HAP-1 (cell line): ENCODE measurements around the gene TANC1.
"Not testable (repeated sequence)": the region's sequence is repeated elsewhere in the genome, so short reads cannot be mapped to it uniquely, and the experiment has no call there.

Experiments used
- DNase-seq, 2 experiments: peaks; one replicate each; pipeline ENCODE4 v3.0.0-alpha.2; 2016 to 2020; ENCODE audit warnings: low spot score in 2 of 2
- H3K27me3 ChIP-seq: fragments of 250-450 bp; sonication (Bioruptor Pico); 2 replicates; pipeline ENCODE4 v1.5.1; 2020; ENCODE audit warnings: low read depth, mild to moderate bottlenecking, moderate library complexity
- H3K36me3 ChIP-seq: fragments of 250-450 bp; sonication (Bioruptor Pico); replicated peaks from 2 replicates; pipeline ENCODE4 v1.5.1; 2020; ENCODE audit warnings: mild to moderate bottlenecking
- H3K4me1 ChIP-seq: fragments of 250-450 bp; sonication (Bioruptor Pico); 2 replicates; pipeline ENCODE4 v1.5.1; 2020; ENCODE audit warnings: mild to moderate bottlenecking
- H3K4me3 ChIP-seq: fragments of 250-450 bp; sonication (Bioruptor Pico); 2 replicates; pipeline ENCODE4 v1.5.1; 2020; ENCODE audit warnings: mild to moderate bottlenecking, moderate library complexity
- H3K9me3 ChIP-seq: fragments of 250-450 bp; sonication (Bioruptor Pico); 2 replicates; pipeline ENCODE4 v1.5.1; 2020; ENCODE audit warnings: mild to moderate bottlenecking, moderate library complexity
- in situ Hi-C: fragments of 300-500 bp; cut with MboI; formaldehyde crosslinking; loops from 3 replicates; pipeline ENCODE4 v1.14.3; 2020; ENCODE audit warnings: low sequenced_read_pairs, inconsistent platforms, mixed read lengths

Gene TANC1

DNA sequence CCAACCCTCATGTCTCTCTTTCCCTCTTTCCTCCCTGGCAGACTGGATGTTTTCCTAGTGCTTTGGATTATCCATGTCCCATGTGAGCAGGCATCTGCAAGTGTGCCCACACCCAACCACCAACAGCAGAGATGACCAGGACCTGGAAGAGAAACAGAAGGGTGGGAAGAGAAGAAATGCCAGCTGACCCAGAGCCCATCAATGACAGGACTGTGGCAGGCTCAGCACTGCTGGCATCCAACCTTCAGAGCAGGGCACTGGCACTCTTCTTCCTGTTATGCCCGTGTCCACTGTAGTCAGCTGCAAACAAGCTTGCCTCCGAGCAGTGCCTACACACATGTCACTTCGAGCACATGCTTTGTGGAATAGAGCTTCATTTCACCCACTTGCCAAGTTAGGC is 121.1 kb downstream of the TANC1 start:
- peaks cover 32% of the 10 kb centered on the region for H3K4me1 ChIP-seq
- in situ Hi-C loops = no loop called here
- no peak for DNase-seq

DNA sequence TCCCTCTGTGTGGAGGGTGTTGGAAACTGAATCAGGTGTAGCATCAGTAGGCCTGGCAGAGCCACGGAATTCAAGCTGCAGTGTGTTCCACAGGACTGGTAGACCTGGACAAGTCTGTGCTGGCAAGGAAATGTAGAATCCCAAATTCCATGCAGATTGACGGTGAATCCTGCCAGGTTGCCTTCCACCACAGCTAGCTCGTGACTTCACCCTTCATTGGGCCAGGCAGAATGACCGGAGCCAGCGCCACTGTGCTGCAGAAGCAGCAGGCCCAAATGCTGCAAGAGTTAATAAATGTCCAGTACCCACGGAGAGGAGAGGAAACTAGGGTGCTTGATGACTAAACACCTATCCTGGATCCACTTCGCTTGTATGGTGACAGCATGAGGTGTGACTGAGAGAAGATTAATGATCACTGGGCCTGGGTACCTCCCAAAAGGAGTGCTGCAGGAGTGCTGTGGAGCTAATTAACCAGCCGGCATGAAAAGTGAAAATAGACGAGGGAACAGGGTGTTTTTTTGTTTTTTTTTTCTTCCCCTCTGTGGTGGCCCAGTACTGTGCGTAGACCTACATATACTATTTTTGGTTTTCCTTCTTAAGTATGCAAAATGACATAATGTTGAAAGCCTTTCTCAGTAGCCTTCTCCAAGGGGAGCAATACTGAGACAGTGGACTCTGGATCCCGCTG is 122.2 kb downstream of the TANC1 start:
- in situ Hi-C loops = no loop called here
- Histone ChIP-seq H3K36me3 (no peaks in the 10 kb centered on the region), H3K9me3 (no peaks in the 10 kb centered on the region), H3K4me3 (no peak overlapping the region), H3K27me3 (no peaks in the 10 kb centered on the region), H3K4me1 (peaks cover 21% of the 10 kb centered on the region)
- no peak for DNase-seq

More for the DNA sequence above, 121.1 kb downstream of the TANC1 start:
- no peaks in the 10 kb centered on the region for H3K36me3 ChIP-seq
- no peaks in the 10 kb centered on the region for H3K27me3 ChIP-seq
- H3K9me3 ChIP-seq = no peaks in the 10 kb centered on the region
- H3K4me3 ChIP-seq = no peak overlapping the region

DNA sequence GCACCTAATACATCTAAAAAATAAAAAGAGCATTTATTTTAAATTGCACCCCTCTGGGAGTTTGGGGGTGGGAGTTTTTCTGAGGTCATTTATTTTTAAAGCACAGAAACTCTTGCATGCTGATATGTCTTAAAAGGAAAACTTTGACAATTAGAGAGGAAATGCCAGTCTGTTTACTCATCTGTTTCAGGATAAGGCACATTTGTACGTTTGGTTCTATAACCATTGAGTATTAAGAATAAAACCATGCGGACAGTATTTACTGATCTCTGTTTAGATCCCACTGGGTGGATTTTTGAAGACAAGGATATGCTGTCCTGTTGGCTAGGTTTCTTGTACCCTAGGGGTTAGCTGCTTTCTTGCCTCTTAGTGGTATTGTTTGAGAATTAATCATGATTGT is 122.9 kb downstream of the TANC1 start:
- DNase-seq = no peak
- Histone ChIP-seq H3K27me3 (no peaks in the 10 kb centered on the region), H3K9me3 (0 out of 2 replicates have a peak, but pooled peaks cover under 1% of the 10 kb centered on the region), H3K4me1 (peaks cover 21% of the 10 kb centered on the region), H3K36me3 (no peaks in the 10 kb centered on the region), H3K4me3 (no peak overlapping the region)
- in situ Hi-C loops = no loop called here

GRCh38 chr2:159091976-159092375 is 123.5 kb downstream of the TANC1 start:
- no peak for DNase-seq
- H3K9me3 ChIP-seq = 0 out of 2 replicates have a peak, but pooled peaks cover 3% of the 10 kb centered on the region
- peaks cover 21% of the 10 kb centered on the region for H3K4me1 ChIP-seq
- in situ Hi-C loops = no loop called here
- H3K27me3 ChIP-seq = no peaks in the 10 kb centered on the region
- no peak overlapping the region for H3K4me3 ChIP-seq
- no peaks in the 10 kb centered on the region for H3K36me3 ChIP-seq

DNA sequence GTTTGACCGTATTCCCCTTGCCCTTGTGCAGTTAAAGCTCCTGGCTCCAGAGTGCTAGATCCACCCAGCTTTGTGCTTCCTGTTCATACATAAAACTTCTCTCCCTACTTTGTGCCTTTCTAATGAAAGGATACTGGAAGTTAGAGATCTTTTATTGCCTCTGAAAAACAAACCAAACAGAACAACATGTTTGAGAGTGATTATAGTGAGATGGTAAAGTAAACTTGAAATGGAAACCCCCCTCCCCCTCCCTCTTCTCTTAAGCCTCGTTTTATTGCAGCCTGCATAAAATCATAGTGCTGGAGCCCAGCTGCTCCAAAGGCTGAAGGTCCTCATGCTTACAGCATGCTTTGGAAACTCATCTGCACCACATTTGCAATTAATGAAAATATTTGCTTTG is 125.1 kb downstream of the TANC1 start:
- Histone ChIP-seq H3K4me1 (peaks cover 21% of the 10 kb centered on the region), H3K4me3 (no peak overlapping the region), H3K9me3 (0 out of 2 replicates have a peak, but pooled peaks cover 3% of the 10 kb centered on the region), H3K27me3 (no peaks in the 10 kb centered on the region), H3K36me3 (no peaks in the 10 kb centered on the region)
- peak; percentile 47 to 50 for DNase-seq
- in situ Hi-C loops = no loop called here

DNA sequence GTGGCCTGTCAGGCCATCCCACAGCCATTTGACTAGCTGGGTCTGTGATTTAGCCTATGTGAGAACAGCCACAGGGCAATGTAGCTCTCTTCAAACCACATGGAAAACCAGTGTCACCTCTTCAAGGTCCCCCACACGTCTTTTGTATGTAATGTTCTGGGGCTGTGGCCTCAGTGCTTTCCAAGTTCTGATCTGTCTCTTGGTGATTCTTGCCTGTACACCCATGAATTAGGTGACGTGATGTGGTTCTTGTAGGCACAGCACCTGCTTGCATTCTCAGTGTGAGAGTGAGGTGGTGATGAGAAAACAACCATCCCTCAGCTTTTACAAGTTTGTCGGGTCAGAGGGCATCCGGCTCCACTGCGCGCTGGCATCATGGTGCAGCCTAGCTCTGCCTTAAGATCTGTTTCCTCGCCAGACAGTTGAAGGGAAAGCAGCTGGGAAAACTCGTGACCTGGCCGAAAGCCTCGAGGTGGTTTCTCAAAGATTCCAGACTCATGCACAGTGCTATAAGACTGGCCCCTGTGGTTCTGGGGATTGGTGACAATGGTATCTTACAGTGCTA is 125.8 kb downstream of the TANC1 start:
- DNase-seq = no peak
- in situ Hi-C loops = no loop called here
- Histone ChIP-seq H3K27me3 (no peaks in the 10 kb centered on the region), H3K4me3 (no peak overlapping the region), H3K9me3 (0 out of 2 replicates have a peak, but pooled peaks cover 3% of the 10 kb centered on the region), H3K36me3 (no peaks in the 10 kb centered on the region), H3K4me1 (peaks cover 15% of the 10 kb centered on the region)

DNA sequence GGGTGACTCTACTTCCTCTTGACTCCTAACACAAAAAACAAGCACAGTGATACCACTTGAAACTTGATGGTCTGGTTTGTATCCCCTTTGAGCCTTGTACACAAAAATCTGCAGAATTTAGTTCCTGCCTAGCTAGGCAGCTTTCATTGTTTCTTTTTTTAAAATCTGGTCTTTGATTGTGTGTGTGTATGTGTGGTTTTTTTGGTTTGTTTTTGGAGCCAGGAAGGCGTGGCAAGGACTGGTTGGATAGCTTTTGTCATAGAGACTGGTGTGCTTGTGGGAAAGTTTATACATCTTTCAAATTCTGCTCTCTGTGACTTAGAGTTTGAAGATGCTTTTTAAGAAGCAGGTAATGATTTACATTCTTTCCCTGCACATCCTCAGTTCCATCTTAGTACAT is 127.4 kb downstream of the TANC1 start:
- in situ Hi-C loops = no loop called here
- H3K9me3 ChIP-seq = 0 out of 2 replicates have a peak, but pooled peaks cover 3% of the 10 kb centered on the region
- peaks cover 12% of the 10 kb centered on the region for H3K4me1 ChIP-seq
- H3K27me3 ChIP-seq = no peaks in the 10 kb centered on the region
- H3K4me3 ChIP-seq = no peak overlapping the region
- DNase-seq = no peak
- no peaks in the 10 kb centered on the region for H3K36me3 ChIP-seq

DNA sequence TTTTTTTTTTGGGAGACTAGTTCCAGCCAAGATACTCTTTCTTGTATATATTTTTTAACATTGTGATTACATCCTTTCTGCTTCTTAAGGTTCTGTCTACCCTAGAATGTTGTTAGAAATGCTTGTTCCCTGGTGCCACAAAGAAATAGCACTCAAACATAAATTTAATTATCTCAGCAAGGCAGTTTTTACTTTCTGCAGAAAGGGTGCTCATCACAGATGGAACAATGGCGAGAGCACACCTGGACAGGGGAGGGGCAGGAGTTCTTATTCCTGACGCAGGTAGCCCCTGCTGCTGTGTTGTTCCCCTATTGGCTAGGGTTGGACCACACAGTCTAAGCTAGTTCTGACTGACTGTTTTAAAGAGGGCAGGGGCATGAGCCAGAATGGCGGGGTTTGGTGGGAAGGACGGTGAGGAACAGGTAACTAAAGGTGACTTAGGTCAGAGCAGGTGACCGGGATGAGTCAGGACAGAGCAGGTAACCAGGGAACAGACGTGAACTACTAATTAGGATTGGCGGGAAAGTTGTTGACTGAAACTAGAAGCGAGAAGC is 127.9 kb downstream of the TANC1 start:
- DNase-seq, H3K4me3 ChIP-seq, H3K27me3 ChIP-seq, H3K9me3 ChIP-seq, H3K36me3 ChIP-seq, in situ Hi-C loops: not testable (repeated sequence)
- H3K4me1 ChIP-seq = peaks cover 12% of the 10 kb centered on the region

DNA sequence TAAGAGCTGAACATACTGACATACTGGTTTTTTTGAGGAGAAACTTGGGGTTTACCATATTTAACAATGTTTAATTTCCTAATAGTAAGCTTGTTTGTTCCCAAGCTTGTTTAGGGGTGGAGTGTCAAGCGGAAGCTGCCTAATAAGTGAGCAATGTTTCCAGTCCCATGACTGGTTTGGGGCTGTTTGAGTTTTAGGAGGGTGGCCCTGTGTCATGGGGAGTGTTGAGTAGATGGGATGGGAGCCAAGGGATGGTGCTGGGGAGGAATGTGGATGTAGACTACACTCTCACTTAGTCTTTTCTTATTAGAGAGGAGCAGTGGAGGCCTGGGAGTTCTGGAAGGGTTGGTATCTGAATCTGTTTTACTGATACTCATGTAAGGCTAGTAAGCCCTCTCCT is 128.5 kb downstream of the TANC1 start:
- no peak overlapping the region for H3K4me3 ChIP-seq
- DNase-seq = no peak
- H3K9me3 ChIP-seq = 0 out of 2 replicates have a peak, but pooled peaks cover 3% of the 10 kb centered on the region
- no peaks in the 10 kb centered on the region for H3K36me3 ChIP-seq
- H3K4me1 ChIP-seq = peaks cover 12% of the 10 kb centered on the region
- in situ Hi-C loops = no loop called here
- H3K27me3 ChIP-seq = no peaks in the 10 kb centered on the region

GRCh38 chr2:159098361-159098760 is 129.9 kb downstream of the TANC1 start:
- Histone ChIP-seq H3K4me3 (no peak overlapping the region), H3K4me1 (peaks cover 8% of the 10 kb centered on the region), H3K36me3 (no peaks in the 10 kb centered on the region), H3K9me3 (0 out of 2 replicates have a peak, but pooled peaks cover 3% of the 10 kb centered on the region), H3K27me3 (no peaks in the 10 kb centered on the region)
- in situ Hi-C loops = no loop called here
- no peak for DNase-seq

- no peak for DNase-seq
- H3K4me3 ChIP-seq = no peak overlapping the region
- H3K36me3 ChIP-seq = no peaks in the 10 kb centered on the region
- H3K27me3 ChIP-seq = no peaks in the 10 kb centered on the region
- in situ Hi-C loops = no loop called here
- peaks cover 2% of the 10 kb centered on the region for H3K4me1 ChIP-seq
- H3K9me3 ChIP-seq = 0 out of 2 replicates have a peak, but pooled peaks cover 3% of the 10 kb centered on the region
These were observed 130.5 kb downstream of the TANC1 start for GRCh38 chr2:159098921-159099411.

DNA sequence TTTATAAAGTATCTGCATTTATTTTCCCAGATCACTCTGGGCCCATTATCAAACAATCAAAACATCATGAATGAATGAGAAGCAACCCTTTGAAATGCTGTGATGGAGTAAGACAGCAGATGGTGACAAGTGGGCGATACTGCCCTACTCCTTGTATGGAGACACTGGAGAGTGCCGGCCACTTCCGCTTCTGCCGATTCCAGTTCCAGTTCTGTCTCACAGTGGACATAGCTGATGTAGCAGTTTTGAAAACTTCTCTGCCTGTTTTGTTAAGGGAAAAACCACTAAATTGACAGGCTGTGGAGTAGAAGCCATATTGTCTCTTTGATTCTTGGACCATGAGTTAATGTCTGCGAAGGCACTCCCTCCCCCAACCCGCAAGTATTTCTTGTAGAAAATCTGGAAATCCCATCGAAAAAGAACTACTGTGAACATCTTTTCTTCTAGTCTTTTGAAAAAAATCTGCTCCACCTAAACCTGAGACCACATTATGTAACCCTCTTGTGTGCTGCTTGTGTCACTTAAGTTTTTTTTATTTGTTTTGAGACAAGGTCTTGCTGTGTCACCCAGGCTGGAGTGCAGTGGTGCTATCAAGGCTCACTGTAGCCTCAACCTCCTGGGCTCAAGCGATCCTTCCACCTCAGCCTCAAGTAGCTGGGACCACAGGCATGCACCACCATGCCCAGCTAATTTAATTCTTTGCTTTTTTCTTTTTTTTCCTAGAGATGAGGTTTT is 133.5 kb downstream of the TANC1 start:
- in situ Hi-C loops = no loop called here
- Histone ChIP-seq H3K4me3 (no peak overlapping the region), H3K36me3 (no peaks in the 10 kb centered on the region), H3K27me3 (no peaks in the 10 kb centered on the region), H3K4me1 (no peaks in the 10 kb centered on the region), H3K9me3 (no peaks in the 10 kb centered on the region)
- DNase-seq = no peak

- no peak overlapping the region for H3K4me3 ChIP-seq
- H3K27me3 ChIP-seq = no peaks in the 10 kb centered on the region
- H3K4me1 ChIP-seq = no peaks in the 10 kb centered on the region
- no peaks in the 10 kb centered on the region for H3K9me3 ChIP-seq
- DNase-seq = no peak
- in situ Hi-C loops = no loop called here
- no peaks in the 10 kb centered on the region for H3K36me3 ChIP-seq
These were observed 135.0 kb downstream of the TANC1 start for GRCh38 chr2:159103411-159103810.

DNA sequence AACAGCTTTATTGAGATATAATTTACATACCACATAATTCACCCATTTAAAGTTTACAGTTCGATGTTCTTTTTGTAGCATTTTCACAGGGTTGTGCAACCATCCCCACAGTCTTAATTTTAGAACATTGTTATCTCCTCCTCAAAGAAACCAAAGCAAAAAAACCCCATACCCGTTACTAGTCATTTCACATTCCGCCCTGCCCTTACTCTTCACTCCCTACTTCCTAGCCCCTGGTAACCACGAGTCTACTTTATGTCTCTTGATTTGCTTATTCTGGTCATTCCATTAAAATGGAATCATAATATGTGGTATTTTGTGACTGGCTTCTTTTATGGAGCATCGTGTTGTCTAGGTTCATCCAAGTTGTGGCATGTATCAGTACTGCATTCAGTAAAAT is 137.7 kb downstream of the TANC1 start:
- Histone ChIP-seq H3K9me3 (no peaks in the 10 kb centered on the region), H3K4me1 (no peaks in the 10 kb centered on the region), H3K4me3 (no peak overlapping the region), H3K36me3 (no peaks in the 10 kb centered on the region), H3K27me3 (no peaks in the 10 kb centered on the region)
- DNase-seq = no peak
- in situ Hi-C loops = no loop called here
